H54 (cell line): ENCODE results near the gene MTPN.
A peak's percentile ranks its signal among the peaks of the same experiment; 100 is the strongest.

Experiments used
- DNase-seq: peaks from one replicate; pipeline ENCODE4 v3.0.0; 2011; ENCODE audit warnings: low spot score, mixed read lengths; ENCODE audit not compliant: insufficient read length
- FAIRE-seq: peaks from 3 replicates; lab custom pipeline; 2011; peaks lifted over from hg19 to GRCh38; lab: Jason Lieb, UNC
- POLR2A ChIP-seq: IDR thresholded peaks from 2 replicates; pipeline ENCODE4 v1.6.1; 2011; ENCODE audit warnings: low read depth, mild to moderate bottlenecking, low read length

MTPN gene

GRCh38 chr7:136000288-136000913 lies 23.2 kb upstream of the MTPN start:
- TF ChIP-seq POLR2A, result no peak
- FAIRE-seq, result no peak
- DNase-seq, result no peak

- TF ChIP-seq POLR2A, result no peak
- FAIRE-seq (no peak), DNase-seq (no peak)
Observed at GRCh38 chr7:135998081-135998480, 20.9 kb upstream of the MTPN start.

- no peak for TF ChIP-seq POLR2A
- no peak for FAIRE-seq
- no peak for DNase-seq
Observed at GRCh38 chr7:135995748-135996147, 18.6 kb upstream of the MTPN start.

GRCh38 chr7:135994466-135995205 lies 17.5 kb upstream of the MTPN start:
- FAIRE-seq, result no peak
- no peak for DNase-seq

GRCh38 chr7:135993950-135994349 lies 16.8 kb upstream of the MTPN start:
- DNase-seq (no peak), FAIRE-seq (no peak)
- no peak for TF ChIP-seq POLR2A

More at GRCh38 chr7:135994466-135995205, 17.5 kb upstream of the MTPN start:
- no peak for TF ChIP-seq POLR2A

GRCh38 chr7:135991906-135992305 lies 14.7 kb upstream of the MTPN start:
- TF ChIP-seq POLR2A, result no peak
- DNase-seq, result no peak
- FAIRE-seq, result no peak

GRCh38 chr7:135991322-135991721 lies 14.2 kb upstream of the MTPN start:
- TF ChIP-seq POLR2A, result no peak
- DNase-seq (no peak), FAIRE-seq (no peak)

GRCh38 chr7:135990258-135990657 lies 13.1 kb upstream of the MTPN start:
- TF ChIP-seq POLR2A, result no peak
- no peak for FAIRE-seq
- no peak for DNase-seq

- no peak for DNase-seq
- peak; percentile 69 for FAIRE-seq
- TF ChIP-seq POLR2A, result no peak
Observed at GRCh38 chr7:135981958-135982646, 4.9 kb upstream of the MTPN start.

GRCh38 chr7:135980665-135981180 lies 3.6 kb upstream of the MTPN start:
- FAIRE-seq, result peak; percentile 92
- no peak for DNase-seq
- TF ChIP-seq POLR2A, result no peak

- no peak for TF ChIP-seq POLR2A
- FAIRE-seq (no peak), DNase-seq (no peak)
Observed at GRCh38 chr7:135980012-135980551, 2.9 kb upstream of the MTPN start.

- DNase-seq, result no peak
- no peak for TF ChIP-seq POLR2A
- FAIRE-seq, result no peak
Observed at GRCh38 chr7:135979471-135980011, 2.4 kb upstream of the MTPN start.

- FAIRE-seq (no peak), DNase-seq (no peak)
- TF ChIP-seq POLR2A, result no peak
Observed at GRCh38 chr7:135978624-135979023, 1.5 kb upstream of the MTPN start.

- no peak for TF ChIP-seq POLR2A
- no peak for FAIRE-seq
Observed at GRCh38 chr7:135977742-135978066, 545 bp upstream of the MTPN start.

More at GRCh38 chr7:135977742-135978066, 545 bp upstream of the MTPN start:
- no peak for DNase-seq
